IMR-90 (cell line): ENCODE measurements around the gene RPS19. TPM values are rescaled to one million over a fixed set of nuclear protein-coding genes. Genes with fewer than 3 reads are reported as not detected.

Experiments used
- ATAC-seq: fragments of 200-7000 bp; cut with Tn5 transposase; 2 replicates; pipeline ENCODE4 v1.9.1; 2020; ENCODE audit warnings: low read depth, mild to moderate bottlenecking, moderate library complexity
- BruUV-seq: library from RNA; stranded (reverse); fragments of 400-500 nt; replicated peaks from 2 replicates; lab custom pipeline; 2021; lab: Mats Ljungman, UMichigan
- CTCF ChIA-PET: fragments of 300-600 bp; formaldehyde crosslinking; extraction: SDS; loops from one replicate; lab custom pipeline; 2021; ENCODE audit warnings: antibody characterized with exemption; lab: Yijun Ruan, JAX
- POLR2A ChIA-PET: fragments of 300-600 bp; sonication (Branson Sonifier 250); formaldehyde crosslinking; loops from one replicate; lab custom pipeline; 2022; ENCODE audit warnings: antibody characterized with exemption; ENCODE audit not compliant: unreplicated experiment; lab: Charles Lee
- DNase-seq: peaks from one replicate; pipeline ENCODE4 v3.0.0; 2013
- H2AFZ ChIP-seq: replicated peaks from 2 replicates; pipeline ENCODE3; 2013; ENCODE audit warnings: low read length, mild to moderate bottlenecking; ENCODE audit not compliant: poor library complexity
- H2AK5ac ChIP-seq: 2 replicates; pipeline ENCODE4 v1.6.1; 2013; ENCODE audit warnings: low read depth, low read length, inconsistent platforms
- H2AK9ac ChIP-seq: replicated peaks from 2 replicates; pipeline ENCODE3; 2013; ENCODE audit warnings: mild to moderate bottlenecking, low read depth, low read length, moderate library complexity; ENCODE audit not compliant: poor library complexity
- H2BK120ac ChIP-seq: 2 replicates; pipeline ENCODE4 v1.6.1; 2013; ENCODE audit warnings: low read depth, low read length, inconsistent platforms
- H2BK15ac ChIP-seq: 3 replicates; pipeline ENCODE4 v1.6.1; 2013; ENCODE audit warnings: low read depth, low read length, inconsistent platforms
- H2BK20ac ChIP-seq: 2 replicates; pipeline ENCODE4 v1.6.1; 2013; ENCODE audit warnings: low read depth, mild to moderate bottlenecking, inconsistent platforms, low read length, moderate library complexity
- H2BK5ac ChIP-seq: 2 replicates; pipeline ENCODE4 v1.6.1; 2013; ENCODE audit warnings: mild to moderate bottlenecking, low read depth, low read length, inconsistent platforms; ENCODE audit not compliant: poor library complexity, severe bottlenecking
- H3K14ac ChIP-seq: replicated peaks from 2 replicates; pipeline ENCODE4 v1.6.1; 2013; ENCODE audit warnings: low read depth, low read length, inconsistent platforms
- H3K18ac ChIP-seq: 2 replicates; pipeline ENCODE4 v1.6.1; 2013; ENCODE audit warnings: low read depth, low read length, control low read depth
- H3K23ac ChIP-seq: 2 replicates; pipeline ENCODE4 v1.6.1; 2013; ENCODE audit warnings: low read depth, low read length, inconsistent platforms
- H3K27ac ChIP-seq: 2 replicates; pipeline ENCODE4 v1.5.1; 2013; ENCODE audit warnings: mild to moderate bottlenecking, control low read depth, low read length; ENCODE audit not compliant: insufficient read depth
- H3K27me3 ChIP-seq: 2 replicates; pipeline ENCODE4 v1.6.1; 2013; ENCODE audit warnings: low read length; ENCODE audit not compliant: control insufficient read depth, insufficient read depth
- H3K36me3 ChIP-seq: 2 replicates; pipeline ENCODE4 v1.6.1; 2013; ENCODE audit warnings: low read length, mixed read lengths; ENCODE audit not compliant: control insufficient read depth, insufficient read depth
- H3K4ac ChIP-seq: 2 replicates; pipeline ENCODE4 v1.6.1; 2013; ENCODE audit warnings: low read depth, low read length, inconsistent platforms
- H3K4me1 ChIP-seq: 2 replicates; pipeline ENCODE4 v1.6.1; 2013; ENCODE audit warnings: low read length, mixed read lengths; ENCODE audit not compliant: control insufficient read depth, insufficient read depth
- H3K4me2 ChIP-seq: 2 replicates; pipeline ENCODE4 v1.6.1; 2013; ENCODE audit warnings: low read depth, mild to moderate bottlenecking, control low read depth, low read length, moderate library complexity
- H3K4me3 ChIP-seq: 2 replicates; pipeline ENCODE4 v1.5.1; 2013; ENCODE audit warnings: low read depth, mild to moderate bottlenecking, control low read depth, low read length, moderate library complexity; ENCODE audit not compliant: insufficient read depth
- H3K56ac ChIP-seq: 2 replicates; pipeline ENCODE4 v1.6.1; 2013; ENCODE audit warnings: low read length, inconsistent platforms; ENCODE audit not compliant: insufficient read depth; ENCODE audit errors: extremely low read depth
- H3K79me1 ChIP-seq, 2 experiments: 2 replicates each; pipeline ENCODE4 v1.6.1; 2013; ENCODE audit warnings: low read length in 2 of 2, inconsistent platforms in 1 of 2, low read depth in 1 of 2
- H3K9ac ChIP-seq: 2 replicates; pipeline ENCODE4 v1.6.1; 2013; ENCODE audit warnings: low read depth, low read length, control low read depth
- H3K9me1 ChIP-seq: 2 replicates; pipeline ENCODE4 v1.6.1; 2013; ENCODE audit warnings: low read length, inconsistent platforms; ENCODE audit not compliant: insufficient read depth
- H3K9me3 ChIP-seq: 2 replicates; pipeline ENCODE4 v1.6.1; 2013; ENCODE audit warnings: low read length; ENCODE audit not compliant: control insufficient read depth, insufficient read depth
- H4K20me1 ChIP-seq: 2 replicates; pipeline ENCODE4 v1.6.1; 2013; ENCODE audit warnings: low read length, inconsistent platforms; ENCODE audit not compliant: insufficient read depth
- H4K5ac ChIP-seq: 2 replicates; pipeline ENCODE4 v1.6.1; 2013; ENCODE audit warnings: mild to moderate bottlenecking, low read depth, low read length, control low read depth
- H4K8ac ChIP-seq, 2 experiments: 2 replicates each; pipeline ENCODE4 v1.6.1; 2013; ENCODE audit warnings: low read depth in 2 of 2, low read length in 2 of 2, control low read depth in 1 of 2, inconsistent platforms in 1 of 2
- H4K91ac ChIP-seq: 2 replicates; pipeline ENCODE4 v1.6.1; 2013; ENCODE audit warnings: low read depth, low read length, inconsistent platforms; ENCODE audit not compliant: insufficient read depth
- MAZ ChIP-seq: IDR thresholded peaks from 2 replicates; pipeline ENCODE4 v1.6.1; 2012; ENCODE audit warnings: low read depth, mild to moderate bottlenecking, low read length, improper control_type of control experiment, moderate library complexity, borderline replicate concordance
- WGBS, 2 experiments: methylation state at CpG; one replicate each; pipeline versions ENCODE4 v1.1.5 to v1.1.7; 2013; ENCODE audit warnings: missing lambda C conversion rate in 2 of 2; ENCODE audit not compliant: insufficient read length in 1 of 2; ENCODE audit errors: extremely low coverage in 2 of 2; 5-methylcytosine and 5-hydroxymethylcytosine counted together
- dilution Hi-C: fragments of 300-500 bp; cut with HindIII; formaldehyde crosslinking; loops from one replicate; pipeline ENCODE4 v1.14.3; 2018; ENCODE audit warnings: low sequenced_read_pairs; ENCODE audit not compliant: unreplicated experiment
- in situ Hi-C: fragments of 300-500 bp; cut with MboI; formaldehyde crosslinking; loops from 3 replicates; pipeline ENCODE4 v1.14.3; 2019; ENCODE audit warnings: low sequenced_read_pairs, inconsistent platforms, mixed read lengths
- intact Hi-C: fragments of 100-400 bp; cut with micrococcal nuclease; formaldehyde crosslinking; loops from 2 replicates; pipeline ENCODE4 v1.10.0; 2022
- polyA plus RNA-seq, 3 experiments: library from polyadenylated mRNA; depleted of rRNA; stranded (reverse); fragments of >200 nt; gene quantifications; 2 replicates each; pipeline ENCODE4 v1.2.3, GENCODE V29; 2012; ENCODE audit warnings: low replicate concordance in 1 of 3
- total RNA-seq: library from RNA; depleted of rRNA; stranded (reverse); fragments of >200 nt; gene quantifications from 2 replicates; pipeline ENCODE4 v1.2.3, GENCODE V29; 2012

RPS19 gene
- total and polyA plus RNA-seq, 2 of the 4 experiments (the other 2 are of a cell fraction) = 230 to 3,988 TPM

DNA sequence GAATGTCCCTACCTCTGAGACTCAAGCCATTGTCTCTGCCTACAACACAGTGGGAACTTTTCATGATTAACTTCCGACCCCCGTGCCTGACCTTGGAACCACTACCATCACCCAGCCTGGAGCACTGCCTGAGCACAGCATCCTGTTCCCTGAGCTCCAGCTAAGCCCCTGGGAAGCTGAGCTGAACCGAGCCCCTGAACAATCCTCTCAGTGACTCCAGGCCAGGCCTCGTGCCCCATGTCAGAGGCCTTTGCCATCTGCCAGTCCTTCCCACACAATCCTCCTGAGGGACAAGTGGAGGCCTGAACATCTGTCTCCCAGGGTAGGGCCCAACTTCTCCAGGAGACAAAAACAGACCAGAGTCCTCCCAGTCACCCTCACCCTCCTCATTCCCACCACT, 46.1 kb upstream of the RPS19 start:
- H3K14ac ChIP-seq = no peak overlapping the region
- no peak overlapping the region for H2AK5ac ChIP-seq
- dilution Hi-C loops = no loop called here
- no peak overlapping the region for H3K4me2 ChIP-seq
- no peak for ATAC-seq
- no peak overlapping the region for H3K4me3 ChIP-seq
- H4K5ac ChIP-seq = no peak overlapping the region
- WGBS, 2 experiments = 47% methylated on average over 2 of the region's 4 CpGs; no CpG with 5 or more reads in 1 of the 2 experiments
- no peak overlapping the region for H3K9ac ChIP-seq
- intact Hi-C loops = no loop called here
- H4K20me1 ChIP-seq = no peaks in the 10 kb centered on the region
- H3K27me3 ChIP-seq = no peaks in the 10 kb centered on the region
- H3K56ac ChIP-seq = no peak overlapping the region
- no peak overlapping the region for H3K18ac ChIP-seq
- no peak for DNase-seq
- no peak overlapping the region for H3K4ac ChIP-seq
- in situ Hi-C loops = no loop called here
- H2BK5ac ChIP-seq = no peak overlapping the region
- H2AFZ ChIP-seq = no peak overlapping the region
- H4K8ac ChIP-seq = no peak overlapping the region
- no peaks in the 10 kb centered on the region for H3K36me3 ChIP-seq
- H3K23ac ChIP-seq = no peak overlapping the region
- H4K91ac ChIP-seq = no peak overlapping the region
- H2BK20ac ChIP-seq = no peak overlapping the region
- H2BK15ac ChIP-seq = no peak overlapping the region
- no peak overlapping the region for H3K27ac ChIP-seq
- BruUV-seq = no TSS peak
- ChIA-PET CTCF (no interaction called here), POLR2A (no interaction called here)
- H2AK9ac ChIP-seq = no peak overlapping the region
- H3K4me1 ChIP-seq = no peaks in the 10 kb centered on the region
- no peaks in the 10 kb centered on the region for H3K9me1 ChIP-seq
- TF ChIP-seq MAZ = no peak
- no peaks in the 10 kb centered on the region for H3K79me1 ChIP-seq
- H2BK120ac ChIP-seq = no peak overlapping the region
- H3K9me3 ChIP-seq = no peaks in the 10 kb centered on the region
